Hepatocyte (in vitro differentiated cells): ENCODE measurements around the gene ROBO4. TPM values are rescaled to one million over a fixed set of nuclear protein-coding genes. Genes with fewer than 3 reads are reported as not detected.

Experiments
- DNase-seq: peaks from one replicate; pipeline ENCODE4 v3.0.0-alpha.2; 2016; ENCODE audit warnings: low spot score
- H2AFZ ChIP-seq: fragments of 200-600 bp; sonication (generic); 2 replicates; pipeline ENCODE4 v1.6.0; 2016; ENCODE audit warnings: antibody characterized with exemption, mild to moderate bottlenecking
- H3K27ac ChIP-seq: fragments of 200-600 bp; sonication (generic); 2 replicates; pipeline ENCODE4 v1.5.1; 2016; ENCODE audit warnings: mild to moderate bottlenecking
- H3K27me3 ChIP-seq: fragments of 200-600 bp; sonication (generic); 2 replicates; pipeline ENCODE4 v1.6.1; 2016
- H3K36me3 ChIP-seq: fragments of 200-600 bp; sonication (generic); replicated peaks from 2 replicates; pipeline ENCODE4 v1.5.1; 2016; ENCODE audit warnings: low read depth; ENCODE audit not compliant: insufficient read depth
- H3K4me1 ChIP-seq: fragments of 200-600 bp; sonication (generic); 2 replicates; pipeline ENCODE4 v1.5.1; 2016; ENCODE audit warnings: mild to moderate bottlenecking, moderate library complexity; ENCODE audit not compliant: insufficient read depth
- H3K4me2 ChIP-seq: fragments of 200-600 bp; sonication (generic); 2 replicates; pipeline ENCODE4 v1.6.0; 2016
- H3K4me3 ChIP-seq: fragments of 200-600 bp; sonication (generic); 2 replicates; pipeline ENCODE4 v1.5.1; 2016; ENCODE audit warnings: mild to moderate bottlenecking
- H3K79me2 ChIP-seq: fragments of 200-600 bp; sonication (generic); 2 replicates; pipeline ENCODE4 v1.6.0; 2017; ENCODE audit warnings: mild to moderate bottlenecking
- H3K9me2 ChIP-seq: fragments of 200-600 bp; sonication (generic); replicated peaks from 2 replicates; pipeline ENCODE4 v1.6.0; 2017; ENCODE audit warnings: mild to moderate bottlenecking; ENCODE audit not compliant: insufficient read depth
- H3K9me3 ChIP-seq: fragments of 200-600 bp; sonication (generic); 2 replicates; pipeline ENCODE4 v1.5.1; 2016; ENCODE audit warnings: low read depth, mild to moderate bottlenecking
- H4K20me1 ChIP-seq: fragments of 200-600 bp; sonication (generic); 2 replicates; pipeline ENCODE4 v1.6.0; 2016; ENCODE audit warnings: mild to moderate bottlenecking; ENCODE audit not compliant: insufficient read depth, poor library complexity, severe bottlenecking
- EZH2 ChIP-seq: fragments of 200-600 bp; sonication (generic); IDR thresholded peaks from 2 replicates; pipeline ENCODE4 v1.6.1; 2016; ENCODE audit warnings: antibody characterized with exemption, mild to moderate bottlenecking, borderline replicate concordance
- EZH2phosphoT487 ChIP-seq: fragments of 200-600 bp; sonication (generic); IDR thresholded peaks from one replicate; pipeline ENCODE4 v1.6.1; 2018; ENCODE audit warnings: antibody characterized with exemption, mild to moderate bottlenecking, low read depth, moderate library complexity; ENCODE audit not compliant: unreplicated experiment, severe bottlenecking
- WGBS: methylation state at CpG from one replicate; pipeline ENCODE4 v1.1.6; 2016; ENCODE audit warnings: low lambda C conversion rate; ENCODE audit errors: missing lambda C conversion rate; 5-methylcytosine and 5-hydroxymethylcytosine counted together
- polyA plus RNA-seq: library from polyadenylated mRNA; unstranded; fragments of >200 nt; fragmentation: Nextera tagmentation; extraction: Ambion mirVana; gene quantifications from 2 replicates; pipeline ENCODE4 v1.2.1, GENCODE V29; 2016
- total RNA-seq: library from RNA; depleted of rRNA; stranded (reverse); fragments of >200 nt; gene quantifications from 2 replicates; pipeline ENCODE4 v1.2.3, GENCODE V29; 2014
- TF ChIP-seq, protein P1 (sequence below): fragments of 200-600 bp; sonication (generic); IDR thresholded peaks from 2 replicates; pipeline ENCODE4 v1.5.1; 2016; ENCODE audit warnings: antibody characterized with exemption, mild to moderate bottlenecking; ENCODE audit not compliant: poor library complexity

ROBO4 gene
- total and polyA plus RNA-seq, 2 experiments from 2014 or later, result 0.28 to 2.0 TPM

DNA sequence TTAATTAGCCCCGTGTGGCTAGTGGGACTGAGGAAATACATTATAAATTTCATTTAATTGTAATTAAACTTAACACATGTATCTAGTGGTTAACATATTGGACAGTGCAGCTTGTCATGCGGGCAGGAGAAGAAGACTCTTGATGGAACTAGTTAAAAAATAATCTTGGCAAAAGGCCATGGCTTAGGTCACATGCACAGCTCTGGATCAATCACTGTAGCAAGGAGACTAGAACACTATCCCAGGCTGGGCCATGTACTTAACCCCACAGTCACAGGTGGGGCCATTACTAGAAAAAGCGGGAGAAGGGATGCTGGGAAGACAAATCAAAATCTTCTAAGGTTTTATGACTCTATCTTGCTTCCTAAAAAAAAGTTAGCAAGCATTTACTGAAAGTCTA, 46.9 kb upstream of the ROBO4 start:
- no peaks in the 10 kb centered on the region for H3K4me1 ChIP-seq
- H3K9me2 ChIP-seq, result no peaks in the 10 kb centered on the region
- H3K27me3 ChIP-seq, result no peaks in the 10 kb centered on the region
- 79% methylated on average over 3 of the region's 3 CpGs for WGBS
- no peaks in the 10 kb centered on the region for H3K36me3 ChIP-seq
- H2AFZ ChIP-seq, result no peak overlapping the region
- H3K4me2 ChIP-seq, result no peak overlapping the region
- no peaks in the 10 kb centered on the region for H4K20me1 ChIP-seq
- no peak overlapping the region for H3K4me3 ChIP-seq
- DNase-seq, result no peak
- TF ChIP-seq EZH2, result no peak
- no peak for TF ChIP-seq EZH2phosphoT487
- TF ChIP-seq, protein P1, sequence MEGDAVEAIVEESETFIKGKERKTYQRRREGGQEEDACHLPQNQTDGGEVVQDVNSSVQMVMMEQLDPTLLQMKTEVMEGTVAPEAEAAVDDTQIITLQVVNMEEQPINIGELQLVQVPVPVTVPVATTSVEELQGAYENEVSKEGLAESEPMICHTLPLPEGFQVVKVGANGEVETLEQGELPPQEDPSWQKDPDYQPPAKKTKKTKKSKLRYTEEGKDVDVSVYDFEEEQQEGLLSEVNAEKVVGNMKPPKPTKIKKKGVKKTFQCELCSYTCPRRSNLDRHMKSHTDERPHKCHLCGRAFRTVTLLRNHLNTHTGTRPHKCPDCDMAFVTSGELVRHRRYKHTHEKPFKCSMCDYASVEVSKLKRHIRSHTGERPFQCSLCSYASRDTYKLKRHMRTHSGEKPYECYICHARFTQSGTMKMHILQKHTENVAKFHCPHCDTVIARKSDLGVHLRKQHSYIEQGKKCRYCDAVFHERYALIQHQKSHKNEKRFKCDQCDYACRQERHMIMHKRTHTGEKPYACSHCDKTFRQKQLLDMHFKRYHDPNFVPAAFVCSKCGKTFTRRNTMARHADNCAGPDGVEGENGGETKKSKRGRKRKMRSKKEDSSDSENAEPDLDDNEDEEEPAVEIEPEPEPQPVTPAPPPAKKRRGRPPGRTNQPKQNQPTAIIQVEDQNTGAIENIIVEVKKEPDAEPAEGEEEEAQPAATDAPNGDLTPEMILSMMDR, result no peak
- H3K27ac ChIP-seq, result no peak overlapping the region
- no peaks in the 10 kb centered on the region for H3K79me2 ChIP-seq
- H3K9me3 ChIP-seq, result no peaks in the 10 kb centered on the region

GRCh38 chr11:124943741-124944140, 46.1 kb upstream of the ROBO4 start:
- DNase-seq, result no peak
- no peak overlapping the region for H2AFZ ChIP-seq
- no peaks in the 10 kb centered on the region for H3K79me2 ChIP-seq
- H3K27me3 ChIP-seq, result no peaks in the 10 kb centered on the region
- no peaks in the 10 kb centered on the region for H3K36me3 ChIP-seq
- no peaks in the 10 kb centered on the region for H3K9me2 ChIP-seq
- TF ChIP-seq, protein P1, result no peak
- TF ChIP-seq EZH2phosphoT487 (no peak), EZH2 (no peak)
- H3K4me2 ChIP-seq, result no peak overlapping the region
- H3K4me3 ChIP-seq, result no peak overlapping the region
- no peak overlapping the region for H3K27ac ChIP-seq
- 0% methylated on average over 1 of the region's 1 CpG for WGBS
- H3K9me3 ChIP-seq, result no peaks in the 10 kb centered on the region
- no peaks in the 10 kb centered on the region for H3K4me1 ChIP-seq
- no peaks in the 10 kb centered on the region for H4K20me1 ChIP-seq

DNA sequence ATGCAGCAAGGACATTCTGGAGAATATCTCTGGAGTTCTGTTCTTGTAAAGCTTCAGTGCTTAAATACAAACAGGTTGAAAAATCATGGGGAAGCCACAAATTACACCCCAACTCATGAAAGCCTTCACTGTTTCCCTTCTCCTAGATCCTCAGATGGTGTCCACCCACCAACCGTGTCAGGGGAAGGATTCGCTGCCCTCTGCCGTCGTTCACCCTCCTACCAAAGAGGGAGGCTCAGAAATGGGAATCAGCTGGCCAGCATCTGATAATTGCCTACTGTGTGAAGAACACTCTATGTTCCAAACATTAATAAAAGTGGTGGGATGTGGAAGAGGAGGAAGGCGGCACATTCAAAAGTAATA, 45.6 kb upstream of the ROBO4 start:
- Histone ChIP-seq H3K4me2 (no peak overlapping the region), H4K20me1 (no peaks in the 10 kb centered on the region), H3K79me2 (no peaks in the 10 kb centered on the region), H3K9me3 (no peaks in the 10 kb centered on the region), H3K9me2 (no peaks in the 10 kb centered on the region), H3K27ac (no peak overlapping the region), H3K4me1 (no peaks in the 10 kb centered on the region), H3K4me3 (no peak overlapping the region), H3K27me3 (no peaks in the 10 kb centered on the region), H3K36me3 (no peaks in the 10 kb centered on the region), H2AFZ (no peak overlapping the region)
- TF ChIP-seq, protein P1, result no peak
- TF ChIP-seq EZH2, result no peak
- TF ChIP-seq EZH2phosphoT487, result no peak
- WGBS, result 79% methylated on average over 5 of the region's 5 CpGs
- DNase-seq, result no peak
